Astrocyte (in vitro differentiated cells and primary cell): ENCODE data around the gene DLGAP1. TPM values are rescaled to one million over a fixed set of nuclear protein-coding genes. Genes with fewer than 3 reads are reported as not detected.
A peak's percentile ranks its signal among the peaks of the same experiment; 100 is the strongest.

Experiments
- DNase-seq: peaks from one replicate; pipeline ENCODE4 v3.0.0-alpha.2; 2010; ENCODE audit warnings: low read depth
- FAIRE-seq: peaks from 2 replicates; lab custom pipeline; 2011; peaks lifted over from hg19 to GRCh38; lab: Jason Lieb, UNC
- H2AFZ ChIP-seq: 2 replicates; pipeline ENCODE4 v1.6.0; 2012; ENCODE audit warnings: low read depth, low read length, inconsistent platforms
- H3K27ac ChIP-seq: 2 replicates; pipeline ENCODE4 v1.5.1; 2011; ENCODE audit warnings: low read depth, low read length, inconsistent platforms
- H3K27me3 ChIP-seq: 2 replicates; pipeline ENCODE4 v1.6.0; 2011; ENCODE audit warnings: low read length, inconsistent platforms; ENCODE audit not compliant: insufficient read depth
- H3K36me3 ChIP-seq: 2 replicates; pipeline ENCODE4 v1.5.1; 2011; ENCODE audit warnings: low read length, inconsistent platforms; ENCODE audit not compliant: insufficient read depth
- H3K4me1 ChIP-seq: 2 replicates; pipeline ENCODE4 v1.5.1; 2011; ENCODE audit warnings: low read length, inconsistent platforms; ENCODE audit not compliant: insufficient read depth
- H3K4me2 ChIP-seq: 2 replicates; pipeline ENCODE4 v1.6.0; 2012; ENCODE audit warnings: low read length, inconsistent platforms
- H3K4me3 ChIP-seq: 2 replicates; pipeline ENCODE4 v1.5.1; 2011; ENCODE audit warnings: low read depth, mild to moderate bottlenecking, low read length, inconsistent platforms; ENCODE audit not compliant: insufficient read depth
- H3K79me2 ChIP-seq: 2 replicates; pipeline ENCODE4 v1.6.0; 2012; ENCODE audit warnings: mild to moderate bottlenecking, low read length, inconsistent platforms; ENCODE audit not compliant: insufficient read depth
- H3K9ac ChIP-seq: 2 replicates; pipeline ENCODE4 v1.6.0; 2012; ENCODE audit warnings: mild to moderate bottlenecking, low read length, inconsistent platforms
- H3K9me3 ChIP-seq: 2 replicates; pipeline ENCODE4 v1.5.1; 2012; ENCODE audit warnings: low read depth, mild to moderate bottlenecking, low read length, inconsistent platforms; ENCODE audit not compliant: insufficient read depth
- H4K20me1 ChIP-seq: 2 replicates; pipeline ENCODE4 v1.6.0; 2012; ENCODE audit warnings: low read length, inconsistent platforms; ENCODE audit not compliant: insufficient read depth
- H3K27ac Mint-ChIP-seq: one replicate; pipeline ENCODE4 v1.8.0; 2021; ENCODE audit warnings: mild to moderate bottlenecking, mixed read lengths; ENCODE audit not compliant: unreplicated experiment
- H3K27me3 Mint-ChIP-seq: one replicate; pipeline ENCODE4 v1.8.0; 2021; ENCODE audit warnings: low read depth, mixed read lengths; ENCODE audit not compliant: unreplicated experiment
- H3K36me3 Mint-ChIP-seq: one replicate; pipeline ENCODE4 v1.8.0; 2021; ENCODE audit warnings: low read depth, mixed read lengths; ENCODE audit not compliant: unreplicated experiment
- H3K4me1 Mint-ChIP-seq: one replicate; pipeline ENCODE4 v1.8.0; 2021; ENCODE audit warnings: low read depth, mixed read lengths; ENCODE audit not compliant: unreplicated experiment
- H3K4me3 Mint-ChIP-seq: one replicate; pipeline ENCODE4 v1.8.0; 2021; ENCODE audit warnings: mild to moderate bottlenecking, moderate library complexity, mixed read lengths; ENCODE audit not compliant: unreplicated experiment
- H3K9me3 Mint-ChIP-seq: one replicate; pipeline ENCODE4 v1.8.0; 2021; ENCODE audit warnings: mild to moderate bottlenecking, mixed read lengths; ENCODE audit not compliant: unreplicated experiment
- CTCF ChIP-seq: IDR thresholded peaks from 2 replicates; pipeline ENCODE4 v1.5.1; 2011; ENCODE audit warnings: low read depth, mild to moderate bottlenecking, inconsistent platforms, low read length, moderate library complexity; ENCODE audit not compliant: insufficient read depth
- EZH2 ChIP-seq: IDR thresholded peaks from 2 replicates; pipeline ENCODE4 v1.6.1; 2012; ENCODE audit warnings: mild to moderate bottlenecking, low read length, inconsistent platforms; ENCODE audit not compliant: insufficient read depth
- total RNA-seq: library from RNA; stranded (reverse); gene quantifications from 2 replicates; pipeline ENCODE4 v1.2.1, GENCODE V29; 2021

DLGAP1 gene
- total RNA-seq, 1 donor from 2014 or later, result 2.3 TPM

GRCh38 chr18:3453540-3454364 is 1001.4 kb downstream of the DLGAP1 start:
- peak overlapping the region; percentile 89 for H3K4me2 ChIP-seq
- H3K4me3 Mint-ChIP-seq, result peak overlapping the region; percentile 95
- H3K9me3 Mint-ChIP-seq, result no peaks in the 10 kb centered on the region
- no peak for TF ChIP-seq CTCF
- TF ChIP-seq EZH2, result no peak
- FAIRE-seq (peak; percentile 75), DNase-seq (peak; percentile 99)
- H3K36me3 Mint-ChIP-seq, result peaks cover 21% of the 10 kb centered on the region
- H3K4me1 ChIP-seq, result peaks cover 41% of the 10 kb centered on the region
- H3K9ac ChIP-seq, result peak overlapping the region; percentile 99
- peaks cover 20% of the 10 kb centered on the region for H4K20me1 ChIP-seq
- peaks cover 20% of the 10 kb centered on the region for H3K36me3 ChIP-seq
- H3K4me3 ChIP-seq, result peak overlapping the region; percentile 78
- peaks cover 31% of the 10 kb centered on the region for H3K4me1 Mint-ChIP-seq
- no peaks in the 10 kb centered on the region for H3K27me3 Mint-ChIP-seq
- peak overlapping the region; percentile 100 for H3K27ac Mint-ChIP-seq
- no peak overlapping the region for H2AFZ ChIP-seq
- H3K27me3 ChIP-seq, result no peaks in the 10 kb centered on the region
- no peaks in the 10 kb centered on the region for H3K9me3 ChIP-seq
- peak overlapping the region; percentile 99 for H3K27ac ChIP-seq
- peaks cover 85% of the 10 kb centered on the region for H3K79me2 ChIP-seq

GRCh38 chr18:3452750-3453539 is 1002.2 kb downstream of the DLGAP1 start:
- H3K9me3 Mint-ChIP-seq, result no peaks in the 10 kb centered on the region
- Histone ChIP-seq H4K20me1 (peaks cover 20% of the 10 kb centered on the region), H3K9ac (peak overlapping the region; percentile 99), H3K4me2 (peak overlapping the region; percentile 89), H3K4me3 (peak overlapping the region; percentile 78), H3K4me1 (peaks cover 33% of the 10 kb centered on the region), H3K27ac (peak overlapping the region; percentile 99), H3K36me3 (peaks cover 17% of the 10 kb centered on the region), H3K27me3 (no peaks in the 10 kb centered on the region), H2AFZ (no peak overlapping the region), H3K79me2 (peaks cover 77% of the 10 kb centered on the region), H3K9me3 (no peaks in the 10 kb centered on the region)
- peak overlapping the region; percentile 100 for H3K27ac Mint-ChIP-seq
- H3K4me1 Mint-ChIP-seq, result peaks cover 24% of the 10 kb centered on the region
- peak overlapping the region; percentile 95 for H3K4me3 Mint-ChIP-seq
- no peak for FAIRE-seq
- TF ChIP-seq EZH2, result no peak
- TF ChIP-seq CTCF, result no peak
- H3K27me3 Mint-ChIP-seq, result no peaks in the 10 kb centered on the region
- H3K36me3 Mint-ChIP-seq, result peaks cover 20% of the 10 kb centered on the region
- peak; percentile 25 for DNase-seq
